ENCODE results near the gene DCTN1.

DNA sequence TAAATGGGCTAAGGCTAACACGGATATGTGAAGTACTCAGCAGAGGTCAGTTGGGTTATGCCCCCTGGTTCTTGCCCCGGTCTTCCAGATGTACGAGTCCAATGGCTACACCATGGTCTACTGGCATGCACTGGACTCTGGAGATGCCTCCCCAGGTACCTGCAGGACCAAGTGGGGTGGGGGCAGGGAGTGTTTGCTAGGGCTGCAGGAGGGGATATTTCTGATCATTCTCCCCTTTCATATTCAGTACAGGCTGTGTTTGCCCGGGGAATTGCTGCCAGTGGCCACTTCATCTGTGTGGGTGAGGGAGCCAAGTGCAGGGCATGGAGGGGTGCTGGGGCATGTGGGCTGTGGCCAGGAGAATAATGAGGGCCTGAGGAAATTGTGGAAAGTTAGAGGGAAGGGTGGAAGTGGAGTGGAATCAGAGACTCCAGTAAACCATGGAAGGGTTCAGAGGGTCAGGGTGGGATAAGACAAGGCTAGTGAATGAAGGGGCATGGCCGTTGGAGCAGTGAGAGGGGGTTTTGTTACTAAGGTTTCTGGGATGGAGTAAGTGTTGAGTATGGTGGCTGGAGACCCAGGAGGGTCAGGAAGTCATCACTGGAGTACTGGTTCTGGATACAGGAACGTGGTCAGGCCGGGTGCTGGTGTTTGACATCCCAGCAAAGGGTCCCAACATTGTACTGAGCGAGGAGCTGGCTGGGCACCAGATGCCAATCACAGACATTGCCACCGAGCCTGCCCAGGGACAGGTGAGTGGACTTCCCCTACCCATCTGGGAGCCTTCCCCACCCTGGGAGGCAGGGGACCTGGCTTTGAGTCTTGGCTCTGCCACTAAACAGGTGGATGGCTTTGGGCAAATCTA is 43.4 kb upstream of the DCTN1 start:
- TF ChIP-seq, protein P1, sequence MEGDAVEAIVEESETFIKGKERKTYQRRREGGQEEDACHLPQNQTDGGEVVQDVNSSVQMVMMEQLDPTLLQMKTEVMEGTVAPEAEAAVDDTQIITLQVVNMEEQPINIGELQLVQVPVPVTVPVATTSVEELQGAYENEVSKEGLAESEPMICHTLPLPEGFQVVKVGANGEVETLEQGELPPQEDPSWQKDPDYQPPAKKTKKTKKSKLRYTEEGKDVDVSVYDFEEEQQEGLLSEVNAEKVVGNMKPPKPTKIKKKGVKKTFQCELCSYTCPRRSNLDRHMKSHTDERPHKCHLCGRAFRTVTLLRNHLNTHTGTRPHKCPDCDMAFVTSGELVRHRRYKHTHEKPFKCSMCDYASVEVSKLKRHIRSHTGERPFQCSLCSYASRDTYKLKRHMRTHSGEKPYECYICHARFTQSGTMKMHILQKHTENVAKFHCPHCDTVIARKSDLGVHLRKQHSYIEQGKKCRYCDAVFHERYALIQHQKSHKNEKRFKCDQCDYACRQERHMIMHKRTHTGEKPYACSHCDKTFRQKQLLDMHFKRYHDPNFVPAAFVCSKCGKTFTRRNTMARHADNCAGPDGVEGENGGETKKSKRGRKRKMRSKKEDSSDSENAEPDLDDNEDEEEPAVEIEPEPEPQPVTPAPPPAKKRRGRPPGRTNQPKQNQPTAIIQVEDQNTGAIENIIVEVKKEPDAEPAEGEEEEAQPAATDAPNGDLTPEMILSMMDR (IDR thresholded peaks at IDR 0.05) = no peak
- TF ChIP-seq EZH2phosphoT487 (IDR thresholded peaks at IDR 0.05) (no peak), EZH2 (IDR thresholded peaks at IDR 0.05) (no peak)
